LHCN-M2 (cell line): ENCODE data around the gene SPATA31E1. TPM values are rescaled to one million over a fixed set of nuclear protein-coding genes. Genes with fewer than 3 reads are reported as not detected.
"Not testable (repeated sequence)": the region's sequence is repeated elsewhere in the genome, so short reads cannot be mapped to it uniquely, and the experiment has no call there.

ENCODE experiments used
- DNase-seq: peaks from one replicate; pipeline ENCODE4 v3.0.0-alpha.2; 2012; ENCODE audit warnings: low read depth
- total RNA-seq: library from RNA; depleted of rRNA; stranded (reverse); fragments of >200 nt; gene quantifications from 2 replicates; pipeline ENCODE4 v1.2.3, GENCODE V29; 2014; rRNA removed

SPATA31E1 gene
- total RNA-seq, 1 experiment from 2014 or later: not detected

- not testable (repeated sequence) for DNase-seq
These were observed 42.2 kb downstream of the SPATA31E1 start for GRCh38 chr9:87924851-87925250.

DNA sequence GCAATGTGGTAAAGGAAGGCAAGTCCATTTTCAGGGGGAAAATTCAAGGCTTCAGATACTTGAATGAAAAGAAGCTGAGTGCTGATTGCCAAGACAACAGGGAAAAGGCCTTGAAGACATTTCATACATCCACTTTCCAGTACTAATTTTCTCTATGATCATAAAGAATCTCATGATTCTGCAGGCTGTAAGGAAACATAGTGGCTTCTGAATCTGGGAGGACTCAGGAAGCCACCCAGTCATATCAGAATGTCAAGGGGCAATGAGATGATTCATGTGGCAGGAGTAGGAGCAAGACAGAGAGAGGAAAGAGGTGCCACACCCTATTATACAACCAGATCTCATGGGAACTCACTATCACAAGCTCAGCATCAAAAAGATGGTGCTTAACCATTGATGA, 46.5 kb downstream of the SPATA31E1 start:
- DNase-seq: not testable (repeated sequence)

DNA sequence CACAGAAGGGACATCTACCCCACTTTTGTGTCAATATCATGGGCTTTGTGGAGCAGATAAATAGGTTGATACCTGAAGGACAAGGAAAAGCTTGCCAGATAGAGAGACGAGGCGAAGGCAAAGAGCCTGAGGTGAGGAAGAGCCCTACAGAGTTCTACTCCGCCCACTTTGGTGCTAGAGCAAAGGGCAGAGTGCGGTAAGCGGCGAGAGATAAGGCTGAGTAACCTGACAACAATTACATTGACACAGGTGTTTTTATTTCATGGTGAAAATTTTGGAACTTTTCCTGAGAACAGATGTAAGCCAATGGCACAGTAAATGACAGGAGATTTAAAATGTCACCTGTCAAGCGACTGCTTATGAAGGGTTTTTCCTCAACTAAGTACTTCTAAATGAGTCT, 51.8 kb downstream of the SPATA31E1 start:
- DNase-seq: not testable (repeated sequence)

- not testable (repeated sequence) for DNase-seq
These were observed 54.7 kb downstream of the SPATA31E1 start for GRCh38 chr9:87937352-87937751.

DNA sequence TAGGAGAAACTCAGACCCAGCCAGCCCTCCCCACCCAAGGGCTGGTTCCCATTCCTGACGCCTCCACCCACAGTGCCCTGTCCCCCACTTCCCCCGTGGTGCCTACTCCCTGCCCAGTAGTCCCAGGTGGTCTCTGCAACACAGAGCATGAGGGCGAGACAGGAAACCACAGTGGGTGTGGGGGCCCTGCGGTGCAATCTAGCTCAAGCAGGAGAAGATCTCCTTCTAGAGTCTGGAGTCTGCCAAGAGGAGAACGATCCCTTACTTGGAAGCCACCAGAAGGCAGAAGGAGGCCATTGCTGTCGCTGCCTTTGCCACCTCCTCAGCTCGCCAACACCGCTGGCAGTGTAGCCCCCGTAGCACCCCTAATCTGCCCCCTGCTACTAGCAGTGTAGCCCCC, 55.2 kb downstream of the SPATA31E1 start:
- not testable (repeated sequence) for DNase-seq

GRCh38 chr9:87938336-87938735, 55.7 kb downstream of the SPATA31E1 start:
- DNase-seq: not testable (repeated sequence)

Other genes with a start within 250 kb of the SPATA31E1 start
- 455 and 500 TPM in 2 replicates for gene CTSL, start 156.8 kb upstream of the SPATA31E1 start, total RNA-seq
- not detected in 2 replicates for gene SPATA31C1, start 35.1 kb downstream of the SPATA31E1 start, total RNA-seq
- gene CDK20, start 91.7 kb downstream of the SPATA31E1 start, total RNA-seq: 5.7 and 6.7 TPM in 2 replicates